ENCODE measurements around the gene DFFB.
A peak's percentile ranks its signal among the peaks of the same experiment; 100 is the strongest.

DNA sequence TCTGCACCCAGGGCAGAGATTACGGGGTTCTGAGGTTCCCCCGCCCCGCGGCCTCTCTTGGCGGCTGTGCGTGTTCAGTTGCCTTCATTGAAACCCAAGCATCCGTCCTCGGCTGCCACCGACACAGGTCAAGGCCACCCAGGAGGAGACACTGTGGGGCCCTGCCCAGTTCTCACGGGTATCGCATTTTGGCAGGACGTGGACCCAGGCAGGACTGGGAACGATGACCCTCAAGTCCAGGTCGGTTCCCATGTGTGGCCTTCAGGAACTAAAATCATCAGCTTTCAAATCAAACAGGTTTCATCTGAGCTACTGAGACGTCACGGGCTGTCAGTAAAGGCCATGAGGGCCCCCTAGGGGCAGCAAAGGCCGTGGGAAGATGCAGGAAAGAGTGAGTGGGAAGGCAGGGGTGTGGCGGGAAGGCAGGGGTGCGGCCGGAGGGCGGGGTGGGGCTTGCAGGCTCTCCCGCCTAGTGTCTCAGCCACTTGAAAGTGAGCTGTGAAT, 49.8 kb downstream of the DFFB start:
- TF ChIP-seq POLR2A (IDR thresholded peaks at IDR 0.05) = no peak
- TF ChIP-seq, protein P1, sequence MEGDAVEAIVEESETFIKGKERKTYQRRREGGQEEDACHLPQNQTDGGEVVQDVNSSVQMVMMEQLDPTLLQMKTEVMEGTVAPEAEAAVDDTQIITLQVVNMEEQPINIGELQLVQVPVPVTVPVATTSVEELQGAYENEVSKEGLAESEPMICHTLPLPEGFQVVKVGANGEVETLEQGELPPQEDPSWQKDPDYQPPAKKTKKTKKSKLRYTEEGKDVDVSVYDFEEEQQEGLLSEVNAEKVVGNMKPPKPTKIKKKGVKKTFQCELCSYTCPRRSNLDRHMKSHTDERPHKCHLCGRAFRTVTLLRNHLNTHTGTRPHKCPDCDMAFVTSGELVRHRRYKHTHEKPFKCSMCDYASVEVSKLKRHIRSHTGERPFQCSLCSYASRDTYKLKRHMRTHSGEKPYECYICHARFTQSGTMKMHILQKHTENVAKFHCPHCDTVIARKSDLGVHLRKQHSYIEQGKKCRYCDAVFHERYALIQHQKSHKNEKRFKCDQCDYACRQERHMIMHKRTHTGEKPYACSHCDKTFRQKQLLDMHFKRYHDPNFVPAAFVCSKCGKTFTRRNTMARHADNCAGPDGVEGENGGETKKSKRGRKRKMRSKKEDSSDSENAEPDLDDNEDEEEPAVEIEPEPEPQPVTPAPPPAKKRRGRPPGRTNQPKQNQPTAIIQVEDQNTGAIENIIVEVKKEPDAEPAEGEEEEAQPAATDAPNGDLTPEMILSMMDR (IDR thresholded peaks at IDR 0.05 in 8 of 11, conservative IDR thresholded peaks at IDR 0.05 in 3 of 11) = peak in 4 of 11 experiments; percentile 9 to 31 (median 21)
